K562 (cell line): ENCODE results near the gene ZKSCAN3. TPM values are rescaled to one million over a fixed set of nuclear protein-coding genes. Genes with fewer than 3 reads are reported as not detected.

ENCODE experiments used
- CCNT2 ChIP-seq: IDR thresholded peaks from 2 replicates; pipeline ENCODE4 v1.6.1; 2011; ENCODE audit warnings: borderline replicate concordance, low read depth, mild to moderate bottlenecking, moderate library complexity, mixed read lengths, low read length; ENCODE audit not compliant: insufficient read length; ENCODE audit errors: extremely low read depth
- EP400 ChIP-seq: fragments of 450-650 bp; IDR thresholded peaks from 2 replicates; pipeline ENCODE4 v1.6.1; 2017; ENCODE audit warnings: antibody characterized with exemption, mild to moderate bottlenecking, moderate library complexity
- MYC ChIP-seq, 2 experiments: fragments of 250-450 bp in 1 of 2; sonication (Bioruptor Pico) in 1 of 2; IDR thresholded peaks; 2 replicates each; pipeline versions ENCODE4 v1.5.1 to v1.6.1; 2012 to 2021; ENCODE audit warnings: low read depth in 2 of 2, borderline replicate concordance in 1 of 2, improper control_type of control experiment in 1 of 2, low read length in 1 of 2, mild to moderate bottlenecking in 1 of 2, moderate library complexity in 1 of 2
- NELFE ChIP-seq: IDR thresholded peaks from 2 replicates; pipeline ENCODE4 v1.6.1; 2011; ENCODE audit warnings: mild to moderate bottlenecking; ENCODE audit not compliant: insufficient read depth, insufficient read length
- NFIX ChIP-seq: fragments of 250-450 bp; sonication (Bioruptor Pico); IDR thresholded peaks from 2 replicates; pipeline ENCODE4 v1.4.0; 2020; ENCODE audit warnings: low read depth, mild to moderate bottlenecking, moderate library complexity
- NFXL1 ChIP-seq: fragments of 450-650 bp; formaldehyde crosslinking; IDR thresholded peaks from 2 replicates; pipeline ENCODE4 v1.4.0; 2021; ENCODE audit warnings: mild to moderate bottlenecking
- NR1H2 ChIP-seq: sonication (generic); formaldehyde crosslinking; IDR thresholded peaks from 2 replicates; pipeline ENCODE4 v1.4.0; 2020; ENCODE audit warnings: mild to moderate bottlenecking, missing genetic modification reagents
- PTRF ChIP-seq: fragments of 450-650 bp; IDR thresholded peaks from 2 replicates; pipeline ENCODE4 v1.6.1; 2016; ENCODE audit warnings: mild to moderate bottlenecking, missing genetic modification characterization, missing compliant biosample characterization
- RBM22 ChIP-seq: fragments of 200-400 bp; formaldehyde crosslinking; IDR thresholded peaks from 2 replicates; pipeline ENCODE4 v1.6.1; 2018; ENCODE audit warnings: low read length, low read depth; ENCODE audit not compliant: poor library complexity, severe bottlenecking
- RNF219 ChIP-seq: fragments of 250-450 bp; sonication (Bioruptor Pico); IDR thresholded peaks from 2 replicates; pipeline ENCODE4 v1.5.0; 2022; ENCODE audit warnings: mild to moderate bottlenecking
- SIRT6 ChIP-seq: IDR thresholded peaks from one replicate; pipeline ENCODE4 v1.6.1; 2012; ENCODE audit warnings: low read depth, mild to moderate bottlenecking, control low read depth, inconsistent platforms, low read length, moderate library complexity
- SOX6 ChIP-seq: fragments of 450-650 bp; IDR thresholded peaks from 2 replicates; pipeline ENCODE4 v1.6.1; 2014; ENCODE audit warnings: mild to moderate bottlenecking
- TAF15 ChIP-seq: fragments of 200-400 bp; formaldehyde crosslinking; IDR thresholded peaks from 2 replicates; pipeline ENCODE4 v1.6.1; 2017; ENCODE audit warnings: mild to moderate bottlenecking, low read depth, low read length, moderate library complexity
- THAP7 ChIP-seq: fragments of 250-450 bp; sonication (Bioruptor Pico); IDR thresholded peaks from 2 replicates; pipeline ENCODE4 v1.5.0; 2021
- ZBTB34 ChIP-seq: fragments of 250-450 bp; sonication (Bioruptor Pico); IDR thresholded peaks from 2 replicates; pipeline ENCODE4 v1.8.0; 2021; ENCODE audit warnings: mild to moderate bottlenecking, moderate library complexity
- ZFP30 ChIP-seq: fragments of 250-450 bp; sonication (Bioruptor Pico); IDR thresholded peaks from 2 replicates; pipeline ENCODE4 v1.8.0; 2022; ENCODE audit warnings: moderate library complexity, mild to moderate bottlenecking, inconsistent platforms, borderline replicate concordance
- ZNF655 ChIP-seq: fragments of 250-450 bp; sonication (Bioruptor Pico); IDR thresholded peaks from 2 replicates; pipeline ENCODE4 v1.5.0; 2021
- ZNF740 ChIP-seq, 3 experiments: fragments of 200-800 bp in 1 of 3; sonication (Bioruptor generic) in 1 of 3; sonication (generic) in 1 of 3; formaldehyde crosslinking in 1 of 3; IDR thresholded peaks; 2 replicates each; pipeline versions ENCODE4 v1.6.1 to v1.8.0; 2016 to 2022; ENCODE audit warnings: mild to moderate bottlenecking in 2 of 3, missing compliant biosample characterization in 2 of 3, missing genetic modification characterization in 2 of 3, missing genetic modification reagents in 1 of 3
- ZZZ3 ChIP-seq: fragments of 450-650 bp; IDR thresholded peaks from 2 replicates; pipeline ENCODE4 v1.6.1; 2016; ENCODE audit warnings: antibody characterized with exemption, mild to moderate bottlenecking, moderate library complexity
- polyA plus RNA-seq, 8 experiments: library from polyadenylated mRNA; depleted of rRNA in 4 of 8; stranded (reverse) in 5 of 8; unstranded in 3 of 8; fragments of >200 nt; fragmentation: Nextera tagmentation in 2 of 8; fragmentation: Illumina TruSeq in 1 of 8; extraction: Ambion mirVana in 2 of 8; extraction: Trizol in 1 of 8; gene quantifications; 2 replicates each; pipeline versions ENCODE4 v1.2.1 to v1.2.3, GENCODE V29; 2011 to 2014; ENCODE audit warnings: inconsistent platforms in 1 of 8, missing spikeins in 1 of 8
- total RNA-seq, 7 experiments: library from RNA; depleted of rRNA in 6 of 7; stranded (reverse); fragments of >200 nt in 6 of 7; fragmentation: Illumina TruSeq in 2 of 7; extraction: Trizol in 2 of 7; gene quantifications; 2 replicates each; pipeline versions ENCODE4 v1.2.1 to v1.2.3, GENCODE V29; 2011 to 2021; ENCODE audit warnings: low replicate concordance in 1 of 7

The ZKSCAN3 gene
- total and polyA plus RNA-seq, 9 of the 15 experiments (the other 6 are each of a cell fraction or from before 2014, with no cell fraction given) = 3.0 to 12.4 (median 10.2) TPM

GRCh38 chr6:28353981-28354676 lies 4.4 kb downstream of the ZKSCAN3 start (continued):
- no peak for TF ChIP-seq ZNF655
- no peak for TF ChIP-seq NR1H2 (CRISPR knock-in tag)
- TF ChIP-seq PTRF (tag) = peak; percentile 98
- peak; percentile 97 for TF ChIP-seq NFXL1 (CRISPR knock-in tag)
- TF ChIP-seq NFIX (CRISPR knock-in tag) = peak; percentile 47
- TF ChIP-seq ZFP30 (CRISPR knock-in tag) = no peak
- TF ChIP-seq ZNF740 (CRISPR knock-in tag; IDR thresholded peaks at IDR 0.05) = no peak
- peak in 1 of 2 experiments; percentile 98; a peak in 2 of 4 replicates for TF ChIP-seq ZNF740 (tag; IDR thresholded peaks at IDR 0.05)
- no peak for TF ChIP-seq RBM22
- TF ChIP-seq SIRT6 = no peak
- TF ChIP-seq ZBTB34 (CRISPR knock-in tag) = peak; percentile 97
- TF ChIP-seq SOX6 = peak; percentile 99
- no peak for TF ChIP-seq ZZZ3
- TF ChIP-seq TAF15 = no peak
- TF ChIP-seq THAP7 (CRISPR knock-in tag) = no peak
- peak; percentile 97 for TF ChIP-seq RNF219
- no peak for TF ChIP-seq NELFE
- TF ChIP-seq EP400 = peak; percentile 80
- TF ChIP-seq MYC (IDR thresholded peaks at IDR 0.05; ENCODE audit: low read depth, low read length) = peak; percentile 34; the same call in 1 of the 2 replicates
- peak; percentile 96 for TF ChIP-seq MYC (CRISPR knock-in tag; IDR thresholded peaks at IDR 0.05; ENCODE audit: borderline replicate concordance, low read depth)
- no peak for TF ChIP-seq CCNT2
